HG03095 (cell line): Measurements from ENCODE around the gene TTC34.
"Not testable (repeated sequence)": the region's sequence is repeated elsewhere in the genome, so short reads cannot be mapped to it uniquely, and the experiment has no call there.

Experiments
- ATAC-seq: cut with Tn5 transposase; IDR thresholded peaks from one replicate; pipeline ENCODE4 v1.9.1; 2021; ENCODE audit warnings: moderate library complexity; ENCODE audit not compliant: unreplicated experiment

Gene TTC34

DNA sequence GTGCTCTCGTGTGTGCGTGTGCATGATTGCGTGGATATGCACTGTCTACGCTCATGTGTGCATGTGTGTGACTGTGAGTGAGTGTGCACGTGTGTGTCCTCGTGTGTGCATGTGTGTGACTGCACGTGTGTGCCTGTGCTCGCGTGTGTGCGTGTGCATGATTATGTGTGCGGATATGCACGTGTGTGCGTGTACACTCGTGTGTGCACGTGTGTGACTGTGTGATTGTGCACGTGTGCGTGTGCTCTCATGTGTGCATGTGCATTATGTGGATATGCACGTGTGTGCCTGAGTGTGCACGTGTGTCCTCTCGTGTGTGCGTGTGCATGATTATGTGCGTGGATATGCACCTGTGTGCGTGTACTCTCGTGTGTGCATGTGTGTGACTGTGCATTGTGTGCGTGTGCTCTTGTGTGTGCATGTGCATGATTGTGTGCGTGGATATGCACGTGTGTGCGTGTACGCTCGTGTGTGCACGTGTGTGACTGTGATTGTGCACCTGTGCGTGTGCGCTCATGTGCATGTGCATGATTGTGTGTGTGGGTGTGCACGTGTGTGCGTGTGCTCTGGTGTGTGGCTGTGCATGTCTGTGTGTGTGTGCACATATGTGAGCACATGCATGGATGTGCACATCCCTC lies 170.9 kb downstream of the TTC34 start:
- ATAC-seq = no peak

DNA sequence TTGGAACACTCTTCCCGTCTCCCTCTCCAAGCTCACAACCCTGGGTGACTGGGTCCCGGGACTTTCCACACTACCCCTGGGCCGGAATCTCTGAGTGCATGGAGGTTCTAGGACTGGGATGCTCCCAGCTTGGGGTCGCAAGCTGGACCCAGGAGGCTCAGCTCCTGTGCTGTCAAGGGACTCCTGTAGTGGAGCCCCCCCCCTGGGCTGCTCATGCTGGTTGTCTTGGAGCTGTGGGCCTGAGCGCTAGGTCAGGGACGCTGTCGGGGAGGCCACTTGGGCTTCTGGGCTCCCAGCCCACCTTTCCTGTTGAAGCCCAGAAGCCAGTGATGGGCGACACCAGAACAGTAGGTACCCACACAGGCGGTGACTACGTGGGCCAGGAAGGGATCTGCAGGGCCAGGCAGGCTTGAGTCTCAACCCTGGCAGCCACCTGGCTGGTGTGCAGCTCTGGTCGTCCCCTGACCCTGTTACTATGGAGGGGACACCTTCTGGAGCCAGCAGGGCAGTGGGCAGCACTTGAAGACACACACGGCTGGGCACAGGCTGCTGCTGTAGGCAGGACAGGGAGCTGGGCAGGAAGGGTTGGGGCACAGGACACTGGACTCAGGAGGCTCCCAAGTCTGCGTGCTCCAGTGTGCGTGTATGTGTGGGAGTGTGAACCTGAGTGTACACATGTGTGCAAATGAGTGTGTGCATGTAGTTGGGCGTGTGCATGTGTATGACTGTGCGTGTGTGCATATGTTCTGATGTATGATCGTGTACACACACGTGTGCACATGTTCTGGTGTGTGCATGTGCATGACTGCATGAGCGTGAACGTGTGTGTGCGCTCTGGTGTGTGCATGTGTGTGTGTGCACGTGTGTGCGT lies 171.6 kb downstream of the TTC34 start:
- no peak for ATAC-seq

DNA sequence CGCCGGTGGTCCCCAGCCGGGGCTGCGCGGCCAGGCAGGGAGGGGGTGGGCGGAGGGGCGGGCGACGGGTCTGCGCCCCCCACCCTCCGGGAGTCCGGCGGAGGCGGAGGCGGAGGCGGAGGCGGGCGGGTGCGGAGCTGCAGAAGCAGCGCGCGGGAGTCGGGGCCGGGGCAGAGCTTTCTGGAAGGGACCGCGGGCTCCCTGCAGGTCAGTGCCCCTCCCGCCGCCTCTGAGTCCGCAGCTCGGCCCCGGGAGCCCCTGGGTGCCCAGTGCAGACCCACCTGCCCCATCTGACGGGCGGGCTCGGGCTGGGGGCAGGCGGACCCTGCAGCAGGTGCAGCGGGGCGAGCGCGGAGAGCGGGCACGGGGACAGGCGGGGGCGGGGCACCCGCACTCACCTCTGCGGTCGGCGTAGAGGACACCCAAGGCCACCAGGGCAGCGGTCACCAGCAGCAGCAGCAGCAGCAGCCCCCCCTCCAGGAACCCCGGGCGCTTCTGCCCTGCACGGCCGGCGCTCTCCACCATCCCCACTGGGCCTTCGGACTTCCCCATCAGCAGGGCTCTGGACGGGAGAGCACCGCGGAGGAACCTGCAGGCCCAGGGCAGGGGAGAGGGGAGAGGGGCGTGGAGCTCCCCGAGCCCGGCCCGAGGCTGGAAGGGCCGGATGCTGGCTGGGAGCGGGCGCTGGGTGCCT lies 172.4 kb downstream of the TTC34 start:
- no peak for ATAC-seq

DNA sequence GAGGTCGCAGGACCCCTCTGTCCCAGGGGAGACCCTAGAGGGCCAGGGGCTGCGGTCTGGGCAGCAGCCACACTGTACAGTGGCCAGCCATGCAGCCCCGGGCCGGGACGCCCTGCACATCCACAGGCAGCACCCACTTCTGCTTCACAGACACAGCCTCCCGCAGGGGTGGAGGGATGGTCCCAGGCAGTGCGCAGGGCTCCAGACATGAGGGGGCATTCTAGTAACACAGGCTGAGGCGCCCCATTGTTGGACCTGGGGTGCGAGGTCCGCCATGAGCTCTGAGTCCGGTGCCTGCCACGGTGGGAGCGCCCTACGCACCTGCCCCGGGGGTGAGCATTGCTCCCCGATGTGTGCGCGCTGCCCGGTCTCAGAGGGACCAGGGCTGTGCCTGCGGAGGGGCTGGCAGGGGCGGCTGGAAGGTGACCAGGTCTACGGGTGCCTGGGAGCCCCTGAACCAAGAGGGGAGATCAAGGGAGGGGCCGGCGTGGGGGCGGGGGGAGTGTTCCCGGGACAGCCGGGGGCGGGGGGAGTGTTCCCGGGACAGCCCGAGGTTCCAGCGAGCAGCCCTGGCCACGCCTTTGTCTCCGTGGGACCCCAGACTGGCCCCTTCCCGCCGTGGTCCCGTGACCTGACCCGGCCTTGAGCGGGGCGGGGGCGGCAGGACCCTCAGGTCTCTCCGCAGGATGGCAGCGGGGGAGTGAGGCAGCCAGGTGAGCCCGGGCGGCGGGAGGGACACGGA lies 173.1 kb downstream of the TTC34 start:
- no peak for ATAC-seq

DNA sequence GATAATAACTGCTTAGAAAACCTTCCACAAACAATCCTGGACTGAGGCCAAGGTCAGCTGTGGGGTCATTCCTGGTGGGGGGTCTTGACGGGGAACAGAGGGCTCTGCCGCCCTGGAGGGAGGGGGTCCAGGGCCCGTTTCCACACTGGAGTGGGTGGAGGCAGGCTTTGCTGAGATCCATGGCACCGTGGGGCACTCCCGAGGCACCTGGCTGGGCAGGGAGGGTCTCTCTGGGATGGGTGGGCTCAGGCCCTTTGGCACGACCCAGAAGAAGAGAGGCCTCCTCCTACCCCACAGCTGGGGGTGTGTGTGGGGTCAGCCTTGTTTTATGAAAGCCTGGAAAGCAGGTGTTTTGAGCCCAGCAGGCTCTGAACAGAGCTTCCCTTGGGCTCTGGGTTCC lies 173.7 kb downstream of the TTC34 start:
- no peak for ATAC-seq

DNA sequence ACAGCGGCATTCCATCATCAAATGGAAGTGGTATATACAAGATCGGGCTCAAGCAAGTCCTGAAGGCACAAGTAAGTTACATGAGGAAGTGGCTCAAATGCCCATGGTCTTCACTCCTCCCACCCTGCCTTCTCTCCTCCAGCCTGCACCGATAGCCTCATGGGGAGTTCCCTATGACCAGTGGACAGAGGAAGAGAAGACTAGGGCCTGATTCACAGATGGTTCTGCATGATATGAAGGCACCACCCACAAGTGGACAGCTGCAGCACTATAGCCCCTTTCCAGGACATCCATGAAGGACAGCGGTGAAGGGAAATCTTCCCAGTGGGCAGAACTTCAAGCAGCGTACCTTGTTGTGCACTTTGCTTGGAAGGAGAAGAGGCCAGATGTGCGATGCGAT lies 175.7 kb downstream of the TTC34 start:
- not testable (repeated sequence) for ATAC-seq

DNA sequence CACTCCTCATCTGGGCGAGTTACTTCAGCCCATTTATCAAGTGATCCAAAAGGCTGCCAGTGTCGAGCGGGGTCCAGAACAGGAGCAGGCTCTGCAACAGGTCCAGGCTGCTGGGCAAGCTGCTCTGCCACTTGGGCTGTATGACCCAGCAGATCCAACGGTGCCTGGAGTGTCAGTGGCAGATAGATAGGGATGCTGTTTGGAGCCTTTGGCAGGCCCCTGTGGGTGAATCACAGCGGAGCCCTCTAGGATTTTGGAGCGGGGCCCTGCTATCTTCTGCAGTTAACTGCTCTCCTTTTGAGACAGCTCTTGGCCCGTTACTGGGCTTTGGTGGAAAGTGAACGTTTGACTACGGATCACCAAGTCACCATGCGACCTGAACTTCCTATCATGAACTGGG lies 176.2 kb downstream of the TTC34 start:
- no peak for ATAC-seq

DNA sequence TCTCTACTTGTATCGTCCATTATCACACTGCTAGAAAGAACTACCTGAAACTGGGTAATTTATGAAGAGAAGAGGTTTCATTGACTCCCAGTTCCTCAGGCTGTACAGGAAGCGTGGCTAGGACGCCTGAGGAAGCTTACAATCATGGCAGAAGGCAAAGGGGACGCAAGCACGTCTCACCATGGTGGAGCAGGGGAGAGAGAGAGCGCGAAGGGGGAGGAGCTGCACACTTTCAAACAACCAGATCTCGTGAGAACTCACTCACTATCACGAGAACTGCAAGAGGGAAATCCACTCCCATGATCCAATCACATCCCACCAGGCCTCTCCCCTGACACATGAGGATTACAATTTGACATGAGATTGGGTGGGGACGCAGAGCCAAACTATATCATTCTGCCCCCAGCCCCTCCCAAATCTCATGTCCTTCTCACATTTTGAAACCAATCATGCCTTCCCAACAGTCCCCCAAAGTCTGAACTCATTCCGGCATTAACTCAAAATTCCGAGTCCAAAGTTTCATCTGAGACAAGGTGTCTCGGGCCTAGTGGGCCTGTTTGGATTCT lies 176.7 kb downstream of the TTC34 start:
- no peak for ATAC-seq

DNA sequence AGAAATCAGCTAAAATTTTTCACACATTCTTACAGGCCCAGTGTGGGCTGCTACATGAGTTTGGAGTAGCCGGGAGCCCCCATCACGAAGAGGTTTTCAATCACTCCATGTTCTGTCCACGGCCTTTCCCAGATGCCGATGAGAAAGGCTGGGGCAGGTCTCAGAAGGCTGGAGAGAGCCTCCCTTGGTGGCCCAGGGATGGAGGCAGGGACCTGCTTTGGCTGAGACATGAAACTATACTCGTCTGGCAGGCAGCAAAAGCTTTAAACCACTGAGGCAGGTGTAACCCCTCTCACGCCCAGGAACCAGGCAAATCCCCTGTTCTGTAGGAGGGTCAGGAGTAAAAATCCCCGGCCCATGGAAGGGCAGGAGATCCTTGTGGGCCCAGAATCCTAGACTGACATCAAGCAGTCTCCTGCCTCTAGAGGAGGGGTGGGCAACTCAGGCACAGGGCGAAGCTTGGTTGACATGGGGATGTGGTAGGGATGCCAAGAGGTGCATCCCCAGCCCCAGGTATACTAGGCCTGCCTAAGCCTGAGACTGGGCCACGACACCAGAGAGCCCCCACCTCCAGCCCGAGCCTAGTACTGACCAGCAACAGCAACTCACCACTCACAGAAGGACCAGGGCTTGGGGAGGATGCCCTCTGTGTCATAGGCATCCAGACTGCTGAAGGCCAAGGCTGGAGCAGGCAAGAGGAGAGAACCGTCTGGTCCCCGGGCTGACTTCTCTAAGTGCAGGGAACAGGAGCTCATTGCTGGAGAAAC lies 177.7 kb downstream of the TTC34 start:
- ATAC-seq = no peak

DNA sequence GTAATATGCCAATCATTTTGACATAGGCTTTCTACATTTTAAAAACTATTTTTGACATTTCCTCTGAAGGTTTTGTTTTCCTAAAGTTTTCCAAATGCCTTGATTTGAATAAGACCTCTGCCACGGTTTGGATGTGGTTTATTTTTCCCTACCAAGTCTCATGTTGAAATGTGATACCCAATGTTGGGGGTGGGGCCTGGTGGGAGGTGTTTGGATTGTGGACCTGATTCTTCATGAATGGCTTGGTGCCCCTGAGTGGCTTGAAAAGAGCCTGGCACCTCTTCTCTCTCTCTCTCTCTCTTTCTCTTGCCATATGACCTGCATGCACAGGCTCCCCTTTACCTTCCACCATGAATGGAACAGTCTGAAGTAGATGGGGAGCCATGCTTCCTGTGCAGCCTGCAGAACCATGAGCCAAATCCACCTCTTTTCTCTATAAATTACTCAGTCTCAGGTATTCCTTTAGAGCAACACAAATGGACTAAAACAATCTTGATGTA lies 183.5 kb downstream of the TTC34 start:
- no peak for ATAC-seq

DNA sequence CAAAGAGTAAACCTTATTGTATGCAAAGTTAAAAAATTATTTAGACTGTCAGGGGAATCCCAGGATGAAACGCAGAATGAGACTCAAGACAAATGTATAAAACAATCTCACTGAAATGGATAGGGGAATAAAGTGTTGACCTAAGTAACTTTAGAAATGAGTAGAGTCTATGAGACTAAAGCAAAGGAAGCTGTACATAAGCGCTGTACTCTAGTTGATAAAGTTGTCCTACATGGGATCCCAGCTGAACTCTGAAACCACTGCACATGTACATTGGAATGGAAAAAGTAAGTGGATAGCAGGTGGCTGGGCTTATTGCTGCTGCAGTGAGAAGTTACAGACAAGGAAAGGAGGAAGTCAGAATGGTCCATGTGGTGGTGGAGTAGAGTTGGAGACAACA lies 187.3 kb downstream of the TTC34 start:
- no peak for ATAC-seq

DNA sequence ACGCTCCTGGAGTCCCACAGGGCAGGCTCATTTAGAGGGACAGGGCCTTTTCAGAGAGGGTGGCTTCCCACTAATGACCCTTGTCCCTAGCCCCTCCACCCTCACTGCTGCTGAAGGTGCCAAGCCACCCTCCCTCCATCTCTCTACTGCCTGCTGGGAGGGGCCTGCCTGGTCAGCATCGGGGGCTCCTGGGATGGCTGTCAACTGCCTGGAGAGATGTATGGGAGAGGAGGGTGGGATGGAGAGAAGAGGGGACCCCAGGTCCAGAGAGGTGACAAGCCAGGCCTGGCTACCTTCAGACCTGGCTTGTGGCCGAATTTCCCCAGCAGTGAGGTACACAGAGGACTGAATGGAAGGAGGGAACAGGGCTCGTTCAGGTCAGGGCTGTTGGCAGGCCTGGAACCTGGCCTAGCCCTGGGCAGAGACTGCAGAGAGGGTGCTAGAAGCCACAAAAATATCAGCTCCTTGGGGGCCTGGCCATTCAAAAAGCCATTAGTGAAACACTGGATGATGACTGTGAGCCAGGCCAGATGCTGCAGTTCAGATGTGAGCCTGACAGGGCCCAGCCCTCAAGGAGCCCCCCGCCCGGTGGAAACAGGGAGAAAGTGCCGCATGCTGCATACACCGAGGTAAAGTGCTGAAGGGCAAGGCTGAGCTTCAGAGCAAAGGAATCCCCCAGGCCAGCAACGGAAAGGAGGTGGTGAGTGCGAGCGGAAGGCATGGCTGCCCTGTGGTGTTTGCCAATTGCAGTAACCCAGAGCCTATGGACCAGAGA lies 188.7 kb downstream of the TTC34 start:
- ATAC-seq = no peak

DNA sequence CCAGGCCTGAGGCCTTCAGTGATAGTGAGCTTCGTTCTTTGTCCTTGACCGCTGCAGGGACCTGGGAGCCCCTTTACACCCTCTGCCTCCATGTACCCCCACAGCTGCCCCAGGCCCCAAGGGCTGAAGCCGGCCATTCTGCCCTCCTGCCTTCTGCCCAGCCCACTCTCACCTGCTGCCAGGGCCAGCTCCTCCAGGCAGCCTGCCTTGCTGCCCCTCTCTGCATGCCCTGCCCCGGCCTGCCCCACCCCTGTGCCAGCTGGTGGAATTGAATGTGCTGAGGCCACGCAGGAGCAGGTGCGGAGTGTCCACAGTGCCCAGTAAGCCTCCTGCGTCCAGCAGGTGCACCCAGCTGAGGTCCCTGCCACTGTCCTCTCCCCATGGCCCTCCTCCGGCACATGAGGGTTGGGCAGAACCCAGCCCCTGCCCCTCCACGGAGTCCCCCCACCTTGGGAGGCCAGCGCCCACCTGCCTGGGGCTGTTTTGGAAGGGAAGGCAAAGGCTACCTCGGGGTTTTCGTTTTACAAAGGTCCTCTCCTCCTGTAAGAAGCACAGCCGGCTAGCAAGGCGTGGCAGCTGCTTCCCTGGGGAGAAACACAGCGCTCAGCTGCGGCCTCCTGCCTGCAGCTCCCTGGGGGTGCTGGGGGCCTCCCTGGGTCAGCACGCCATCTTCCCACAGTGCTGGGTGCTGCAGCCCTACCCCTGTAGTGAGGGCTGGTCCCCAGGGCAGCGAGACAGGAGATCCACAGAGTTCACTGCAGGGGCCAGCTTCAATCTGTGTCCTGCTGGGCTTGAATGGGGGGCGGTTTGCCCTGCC lies 189.7 kb downstream of the TTC34 start:
- ATAC-seq = no peak

DNA sequence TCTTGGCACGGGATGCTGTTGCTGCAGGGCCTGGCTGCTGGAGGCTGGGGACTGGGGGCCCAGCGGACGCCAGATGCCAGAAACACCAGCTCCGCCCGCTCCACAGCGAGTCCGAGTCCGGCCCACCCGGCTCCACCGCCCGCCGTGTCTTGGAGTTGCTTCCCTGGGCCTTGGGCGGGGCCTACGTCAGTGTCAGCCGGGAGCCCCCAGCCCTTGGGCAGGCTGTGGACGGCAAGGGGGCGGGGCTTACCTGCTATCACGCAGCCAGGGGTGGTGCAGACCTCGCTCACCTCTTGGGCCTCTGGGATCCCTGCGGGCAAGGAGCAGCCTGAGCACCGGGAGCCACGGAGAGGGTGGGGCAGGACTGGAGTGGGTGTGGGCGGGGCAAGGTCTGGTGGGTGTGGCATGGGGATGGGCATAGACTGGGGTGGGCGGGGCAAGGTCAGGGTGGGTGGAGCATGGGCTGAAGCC lies 190.4 kb downstream of the TTC34 start:
- ATAC-seq = no peak

DNA sequence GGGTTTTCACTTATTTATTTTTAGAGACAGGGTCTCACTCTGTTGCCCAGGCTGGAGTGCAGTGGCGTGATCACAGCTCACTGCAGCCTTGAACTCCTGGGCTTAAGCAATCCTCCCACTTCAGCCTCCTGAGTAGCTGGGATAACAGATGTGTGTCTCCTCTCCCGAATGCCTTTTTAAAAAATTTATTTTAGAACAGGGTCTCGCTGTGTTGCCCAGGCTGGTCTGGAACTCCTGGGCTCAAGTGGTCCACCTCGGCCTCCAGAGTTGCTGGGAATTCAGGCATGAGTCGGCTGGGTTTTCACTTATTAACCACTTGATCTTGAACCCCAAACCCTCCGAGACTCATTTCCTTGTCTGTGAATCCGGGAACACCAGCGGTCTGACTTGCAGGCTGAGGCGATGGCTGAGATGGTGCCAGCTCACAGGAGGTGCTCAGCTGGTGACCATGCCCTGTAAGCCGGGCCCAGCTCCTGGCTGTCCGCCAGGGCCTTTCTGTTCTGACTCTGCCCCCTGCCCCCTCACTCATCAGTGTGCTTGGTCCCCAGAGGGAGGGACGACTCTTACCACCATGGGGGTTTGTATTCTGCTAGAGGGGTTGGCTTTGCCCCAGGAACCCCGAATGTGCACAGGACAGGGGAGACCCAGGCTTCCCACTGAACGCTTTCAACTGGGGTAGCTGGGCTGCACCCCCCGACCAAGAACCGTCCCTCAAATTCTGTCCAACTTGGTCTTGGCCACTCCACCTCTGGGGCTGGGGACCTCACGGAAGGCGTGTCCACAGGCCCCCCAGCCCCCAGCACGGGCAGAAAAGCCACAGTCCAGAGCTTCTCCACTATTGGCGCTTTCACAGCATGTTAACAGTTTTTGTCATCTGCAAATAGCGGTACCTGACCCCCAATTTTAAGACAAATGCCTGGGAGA lies 191.2 kb downstream of the TTC34 start:
- no peak for ATAC-seq

DNA sequence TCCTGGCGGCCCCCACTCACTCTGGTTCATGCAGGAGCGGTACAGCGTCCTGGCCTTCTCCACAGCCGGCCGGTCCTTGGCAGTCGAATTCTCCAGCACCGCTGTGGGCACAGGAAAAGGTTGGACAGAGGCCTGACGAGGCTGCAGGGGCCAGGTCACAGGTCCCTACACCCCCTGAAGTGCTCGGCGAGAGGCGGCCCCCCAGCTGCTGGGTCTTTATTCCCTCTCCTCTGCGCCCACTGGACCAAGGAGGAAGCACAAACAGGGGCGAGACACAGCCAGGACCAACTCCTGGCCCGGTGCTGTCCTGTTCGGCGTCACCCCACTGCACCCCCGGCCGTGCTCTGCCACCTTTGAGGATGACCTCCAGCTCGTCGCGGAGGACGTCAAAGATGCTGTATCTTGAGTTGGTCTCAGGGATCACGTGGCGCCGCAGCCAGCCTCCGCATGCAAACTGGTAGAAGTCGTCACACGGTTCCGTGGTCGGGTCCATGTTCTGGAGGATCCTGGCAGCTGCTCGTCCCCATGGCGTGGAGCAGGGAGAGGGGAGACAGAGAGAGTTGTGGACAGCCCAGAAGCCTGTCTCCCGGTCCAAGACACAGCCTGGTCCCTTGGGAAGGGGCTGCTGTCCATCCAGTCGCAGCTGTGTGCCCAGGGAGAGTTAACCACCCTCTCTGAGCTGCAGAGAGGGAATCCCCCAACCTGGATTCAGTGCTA lies 192.0 kb downstream of the TTC34 start:
- ATAC-seq = no peak
